HCT116 (cell line): ENCODE measurements around the gene SCAI.
"Not testable (repeated sequence)": the region's sequence is repeated elsewhere in the genome, so short reads cannot be mapped to it uniquely, and the experiment has no call there.

Source experiments
- ATF3 ChIP-seq: IDR thresholded peaks from 2 replicates; pipeline ENCODE4 v1.6.1; 2012
- CEBPB ChIP-seq: IDR thresholded peaks from 2 replicates; pipeline ENCODE4 v1.6.1; 2012; ENCODE audit warnings: low read depth
- CTCF ChIP-seq, 3 experiments: fragments of 200-600 bp in 1 of 3; sonication (generic) in 1 of 3; IDR thresholded peaks in 2 of 3; conservative IDR thresholded peaks in 1 of 3; 2 replicates each; pipeline ENCODE4 v1.5.1; 2012 to 2017; ENCODE audit warnings: low read depth in 2 of 3, low read length in 2 of 3, antibody characterized with exemption in 1 of 3, borderline replicate concordance in 1 of 3, control low read depth in 1 of 3, mild to moderate bottlenecking in 1 of 3, mixed read lengths in 1 of 3, mixed run types in 1 of 3, moderate library complexity in 1 of 3; ENCODE audit not compliant: insufficient read depth in 1 of 3
- EZH2 ChIP-seq: fragments of 200-600 bp; sonication (generic); IDR thresholded peaks from 2 replicates; pipeline ENCODE4 v1.6.1; 2017; ENCODE audit warnings: antibody characterized with exemption, mixed run types
- EZH2phosphoT487 ChIP-seq: fragments of 200-600 bp; IDR thresholded peaks from 2 replicates; pipeline ENCODE4 v1.6.1; 2018; ENCODE audit warnings: antibody characterized with exemption, borderline replicate concordance
- JUND ChIP-seq: IDR thresholded peaks from 2 replicates; pipeline ENCODE4 v1.6.1; 2012
- POLR2A ChIP-seq: IDR thresholded peaks from 2 replicates; pipeline ENCODE4 v1.7.0; 2011; ENCODE audit warnings: borderline replicate concordance; ENCODE audit not compliant: insufficient read depth, insufficient read length; ENCODE audit errors: extremely low read depth
- POLR2AphosphoS5 ChIP-seq: IDR thresholded peaks from 2 replicates; pipeline ENCODE4 v1.6.1; 2011; ENCODE audit warnings: mild to moderate bottlenecking, low read depth, low read length, moderate library complexity
- RAD21 ChIP-seq: IDR thresholded peaks from 2 replicates; pipeline ENCODE4 v1.6.1; 2012; ENCODE audit warnings: low read depth, mild to moderate bottlenecking
- REST ChIP-seq: IDR thresholded peaks from 2 replicates; pipeline ENCODE4 v1.6.1; 2012; ENCODE audit warnings: low read depth
- SIN3A ChIP-seq: IDR thresholded peaks from 2 replicates; pipeline ENCODE4 v1.6.1; 2012; ENCODE audit warnings: low read depth
- YY1 ChIP-seq: IDR thresholded peaks from 2 replicates; pipeline ENCODE4 v1.6.1; 2011; ENCODE audit warnings: low read length, low read depth, moderate library complexity, mild to moderate bottlenecking; ENCODE audit not compliant: insufficient replicate concordance; ENCODE audit errors: extremely low read depth

- not testable (repeated sequence) for TF ChIP-seq YY1; EZH2; POLR2A; ATF3; CTCF (IDR thresholded peaks at IDR 0.05 in 2 of 3, conservative IDR thresholded peaks at IDR 0.05 in 1 of 3; ENCODE audit: borderline replicate concordance in 1 of 3, insufficient read depth in 1 of 3, low read depth in 2 of 3, low read length in 2 of 3); RAD21; EZH2phosphoT487; REST; SIN3A; JUND; POLR2AphosphoS5; CEBPB
Observed at GRCh38 chr9:125114503-125114902, 28.8 kb downstream of the SCAI start.
